Right lobe of liver (tissue), 6 donors: ENCODE results near the gene JAKMIP1. TPM values are rescaled to one million over a fixed set of nuclear protein-coding genes. Genes with fewer than 3 reads are reported as not detected.

ENCODE experiments used
- ATAC-seq, 4 donors: fragments of 200-7000 bp; cut with Tn5 transposase; one replicate each; pipeline ENCODE4 v1.9.1; 2020; ENCODE audit warnings: mild to moderate bottlenecking in 4 of 4, moderate library complexity in 4 of 4
- DNase-seq, 3 donors: peaks; one replicate each; pipeline ENCODE4 v3.0.0-alpha.2; 2020
- H3K27ac ChIP-seq, 3 donors: fragments of 200-600 bp; one replicate each; pipeline ENCODE4 v1.8.0; 2022
- H3K27me3 ChIP-seq, 2 donors: fragments of 200-600 bp; one replicate each; pipeline ENCODE4 v1.8.0; 2022
- H3K36me3 ChIP-seq, 4 donors: fragments of 200-600 bp; sonication (generic) in 1 of 4; one replicate each; pipeline versions ENCODE4 v1.5.1 to v1.8.0; 2017 to 2022; ENCODE audit warnings: control low read depth in 1 of 4
- H3K4me1 ChIP-seq, 4 donors: fragments of 200-600 bp; sonication (generic) in 1 of 4; one replicate each; pipeline versions ENCODE4 v1.5.1 to v1.8.0; 2017 to 2022; ENCODE audit warnings: control low read depth in 1 of 4
- H3K4me3 ChIP-seq, 3 donors: fragments of 200-600 bp; one replicate each; pipeline ENCODE4 v1.8.0; 2022
- H3K9me3 ChIP-seq, 4 donors: fragments of 200-600 bp; sonication (generic) in 1 of 4; one replicate each; pipeline versions ENCODE4 v1.5.1 to v1.8.0; 2017 to 2022; ENCODE audit warnings: control low read depth in 1 of 4
- POLR2A ChIP-seq: fragments of 450-650 bp; IDR thresholded peaks from one replicate; pipeline ENCODE4 v1.6.1; 2017; ENCODE audit warnings: antibody characterized with exemption, mild to moderate bottlenecking
- WGBS: methylation state at CpG from one replicate; pipeline ENCODE4 v1.1.6; 2018; ENCODE audit warnings: low coverage, low lambda C conversion rate; ENCODE audit not compliant: insufficient coverage; ENCODE audit errors: missing lambda C conversion rate; 5-methylcytosine and 5-hydroxymethylcytosine counted together
- intact Hi-C, 2 donors: fragments of 100-400 bp; cut with DNase I; formaldehyde crosslinking; loops; one replicate each; pipeline versions ENCODE4 v1.11.2 to v1.14.1; 2022
- total RNA-seq, 6 experiments: library from RNA; depleted of rRNA in 2 of 6; stranded (reverse); fragments of >200 nt in 2 of 6; fragmentation: NEBNext Ultra II Directional in 3 of 6; extraction: Animal tissue kit (Norgen Biotek cat#: 25700) in 3 of 6; gene quantifications; one replicate each; pipeline versions ENCODE4 v1.1.0 to v1.2.4, GENCODE V29; 2016 to 2023
- TF ChIP-seq, protein P1 (sequence below), 4 donors: fragments of 200-600 bp in 3 of 4; fragments of 450-650 bp in 1 of 4; IDR thresholded peaks; one replicate each; pipeline versions ENCODE4 v1.5.1 to v1.8.0; 2016 to 2022; ENCODE audit warnings: antibody characterized with exemption in 4 of 4, mild to moderate bottlenecking in 2 of 4
- donor health status: DM: no; HTN: yes; CAD: no.
- donor health status: DM: no; HTN: no; CAD: no.
- donor health status: DM: no; HTN: no; CAD: no.
- donor health status: DM: no; HTN: yes; CAD: no.
- donor health status: DM: no; HTN: yes; CAD: no.

The JAKMIP1 gene
- total RNA-seq, 6 experiments from 2014 or later: 0.12 TPM; not detected in 5

DNA sequence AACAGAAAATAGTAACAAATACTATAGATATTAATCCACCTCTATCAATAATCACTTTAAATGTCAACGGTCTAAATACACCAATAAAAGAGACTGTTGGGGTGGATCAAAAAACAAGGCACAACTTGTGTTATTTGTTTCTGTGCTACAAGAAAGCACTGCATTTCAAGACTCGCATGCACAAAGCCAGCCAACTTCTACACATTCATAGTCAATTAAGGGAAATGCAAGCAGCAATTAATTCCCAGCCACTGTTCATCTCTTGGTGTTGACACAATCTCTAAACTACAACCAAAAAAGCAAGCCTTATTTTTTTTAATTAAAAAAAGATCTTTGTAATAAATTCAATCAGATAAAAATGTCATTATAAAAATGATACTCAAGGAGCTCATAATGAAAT, 67.6 kb downstream of the JAKMIP1 start:
- no peak for ATAC-seq
- intact Hi-C loops: no loop called here
- TF ChIP-seq POLR2A: no peak
- TF ChIP-seq, protein P1, sequence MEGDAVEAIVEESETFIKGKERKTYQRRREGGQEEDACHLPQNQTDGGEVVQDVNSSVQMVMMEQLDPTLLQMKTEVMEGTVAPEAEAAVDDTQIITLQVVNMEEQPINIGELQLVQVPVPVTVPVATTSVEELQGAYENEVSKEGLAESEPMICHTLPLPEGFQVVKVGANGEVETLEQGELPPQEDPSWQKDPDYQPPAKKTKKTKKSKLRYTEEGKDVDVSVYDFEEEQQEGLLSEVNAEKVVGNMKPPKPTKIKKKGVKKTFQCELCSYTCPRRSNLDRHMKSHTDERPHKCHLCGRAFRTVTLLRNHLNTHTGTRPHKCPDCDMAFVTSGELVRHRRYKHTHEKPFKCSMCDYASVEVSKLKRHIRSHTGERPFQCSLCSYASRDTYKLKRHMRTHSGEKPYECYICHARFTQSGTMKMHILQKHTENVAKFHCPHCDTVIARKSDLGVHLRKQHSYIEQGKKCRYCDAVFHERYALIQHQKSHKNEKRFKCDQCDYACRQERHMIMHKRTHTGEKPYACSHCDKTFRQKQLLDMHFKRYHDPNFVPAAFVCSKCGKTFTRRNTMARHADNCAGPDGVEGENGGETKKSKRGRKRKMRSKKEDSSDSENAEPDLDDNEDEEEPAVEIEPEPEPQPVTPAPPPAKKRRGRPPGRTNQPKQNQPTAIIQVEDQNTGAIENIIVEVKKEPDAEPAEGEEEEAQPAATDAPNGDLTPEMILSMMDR (IDR thresholded peaks at IDR 0.05): no peak
- WGBS: 47% methylated on average over 2 of the region's 2 CpGs
- no peak overlapping the region for H3K4me3 ChIP-seq
- H3K27ac ChIP-seq: no peak overlapping the region
- no peak for DNase-seq
- no peaks in the 10 kb centered on the region for H3K4me1 ChIP-seq
- no peaks in the 10 kb centered on the region for H3K36me3 ChIP-seq
- H3K9me3 ChIP-seq: no peaks in the 10 kb centered on the region
- H3K27me3 ChIP-seq: no peaks in the 10 kb centered on the region

DNA sequence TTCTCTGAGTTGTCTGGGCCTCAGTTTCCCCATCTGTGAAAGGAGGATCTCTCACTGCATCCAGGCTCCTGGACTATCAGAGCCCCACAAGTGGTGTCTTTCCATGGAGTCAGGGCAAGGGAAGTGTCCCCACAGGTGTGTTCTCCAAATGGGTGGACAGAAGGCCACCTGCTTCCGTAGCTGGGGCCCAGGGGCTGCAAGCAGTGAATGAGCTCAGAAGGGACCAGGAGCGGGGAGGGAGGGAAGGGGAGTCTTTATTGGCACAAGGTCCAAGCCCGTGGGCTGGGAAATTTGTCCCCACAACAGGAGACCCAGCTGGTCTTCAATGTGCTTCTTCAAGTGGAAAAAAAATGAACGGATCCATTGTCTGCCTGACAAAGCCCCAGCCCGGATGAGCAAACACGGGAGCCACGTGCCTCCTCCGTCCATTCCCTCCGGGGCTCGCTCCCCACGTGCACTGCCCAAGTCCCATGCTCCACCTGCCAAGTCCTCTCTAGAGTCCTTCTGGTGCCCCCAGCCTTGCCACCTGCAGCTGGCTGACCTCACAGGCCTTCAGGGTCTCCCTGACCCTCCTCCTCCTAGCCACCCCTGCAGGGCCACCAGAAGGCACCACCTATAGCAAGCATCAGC, 72.0 kb downstream of the JAKMIP1 start:
- WGBS: 43% methylated on average over 5 of the region's 11 CpGs
- no peaks in the 10 kb centered on the region for H3K9me3 ChIP-seq

DNA sequence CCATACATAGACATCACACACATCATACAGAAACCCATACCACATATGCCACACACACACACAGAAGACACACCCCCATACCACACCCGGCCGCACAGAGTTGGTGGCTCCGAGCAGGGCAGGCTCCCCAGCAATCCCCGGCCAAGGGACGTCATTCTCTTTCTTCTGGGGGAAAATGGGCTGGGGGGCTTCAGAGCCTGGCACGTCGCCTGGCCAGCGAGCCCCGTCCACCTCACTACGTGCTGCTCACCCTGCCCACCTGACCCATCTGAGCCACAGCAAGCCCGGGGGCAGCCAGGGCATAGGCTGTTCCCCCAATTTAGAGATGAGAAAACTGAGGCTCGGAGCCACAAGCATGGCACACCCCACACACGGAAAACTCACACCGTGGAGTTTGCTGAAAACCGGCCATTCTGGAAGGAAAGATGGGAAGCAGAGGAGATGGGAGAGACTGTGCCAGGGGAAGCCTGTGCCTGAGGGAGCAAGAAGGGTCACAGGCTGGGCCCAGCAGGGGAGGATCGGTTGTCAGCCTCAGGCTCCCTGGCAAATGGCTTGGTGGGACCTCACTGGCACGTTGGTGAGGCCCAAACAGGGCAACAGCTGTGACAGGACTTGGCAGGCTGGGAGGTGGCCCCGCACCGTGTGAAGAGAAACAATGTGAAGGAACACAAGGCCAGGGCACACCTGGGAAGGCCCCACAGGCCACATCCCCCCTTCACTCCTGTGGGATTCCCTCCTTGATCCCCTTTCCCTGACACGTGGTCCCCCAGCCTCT, 73.2 kb downstream of the JAKMIP1 start:
- TF ChIP-seq, protein P1 (IDR thresholded peaks at IDR 0.05): no peak
- no peak for TF ChIP-seq POLR2A

More for the DNA sequence above, 72.0 kb downstream of the JAKMIP1 start:
- Histone ChIP-seq H3K36me3 (no peaks in the 10 kb centered on the region), H3K4me3 (no peak overlapping the region), H3K4me1 (no peaks in the 10 kb centered on the region), H3K27ac (no peak overlapping the region), H3K27me3 (no peaks in the 10 kb centered on the region)
- intact Hi-C loops: no loop called here
- no peak for TF ChIP-seq POLR2A
- TF ChIP-seq, protein P1 (IDR thresholded peaks at IDR 0.05): no peak
- no peak for DNase-seq
- no peak for ATAC-seq

DNA sequence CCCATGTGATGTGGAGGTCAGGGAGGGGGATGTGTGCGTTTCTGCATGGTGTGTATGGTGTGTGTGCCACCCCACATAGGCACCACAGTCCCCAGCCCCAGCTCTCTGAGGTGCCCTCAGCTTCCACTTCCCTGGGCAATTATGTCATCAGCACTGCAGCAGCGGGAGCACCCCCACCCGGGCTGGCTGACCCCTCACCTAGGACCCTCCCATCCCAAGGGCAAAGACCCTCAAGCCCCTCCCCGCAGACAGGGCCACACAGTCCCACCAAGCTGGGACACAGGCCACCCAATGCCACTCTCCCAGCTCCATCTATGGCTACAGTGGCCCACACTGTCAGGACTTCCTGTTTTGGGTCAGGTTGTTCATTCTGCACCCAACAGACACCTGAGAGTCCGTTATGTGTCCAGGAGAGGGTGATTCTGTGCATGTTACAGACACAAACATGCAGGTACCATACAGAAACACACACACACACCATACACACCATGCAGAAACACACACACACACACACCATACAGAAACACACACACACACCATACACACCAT, 75.2 kb downstream of the JAKMIP1 start:
- DNase-seq (no peak), ATAC-seq (no peak)
- TF ChIP-seq POLR2A: no peak
- TF ChIP-seq, protein P1 (IDR thresholded peaks at IDR 0.05): no peak
- WGBS: 21% methylated on average over 2 of the region's 5 CpGs
- intact Hi-C loops: no loop called here
- no peak overlapping the region for H3K27ac ChIP-seq
- no peaks in the 10 kb centered on the region for H3K27me3 ChIP-seq
- no peaks in the 10 kb centered on the region for H3K9me3 ChIP-seq
- H3K4me3 ChIP-seq: no peak overlapping the region
- no peaks in the 10 kb centered on the region for H3K36me3 ChIP-seq
- H3K4me1 ChIP-seq: no peaks in the 10 kb centered on the region

More for the DNA sequence above, 73.2 kb downstream of the JAKMIP1 start:
- Histone ChIP-seq H3K9me3 (no peaks in the 10 kb centered on the region), H3K36me3 (no peaks in the 10 kb centered on the region), H3K4me3 (no peak overlapping the region), H3K4me1 (no peaks in the 10 kb centered on the region), H3K27me3 (no peaks in the 10 kb centered on the region), H3K27ac (no peak overlapping the region)
- intact Hi-C loops: no loop called here
- DNase-seq (no peak), ATAC-seq (no peak)
- WGBS: 69% methylated on average over 6 of the region's 20 CpGs
